ENCODE results near the gene SPATA21.
"Not testable (repeated sequence)": the region's sequence is repeated elsewhere in the genome, so short reads cannot be mapped to it uniquely, and the experiment has no call there.

SPATA21 gene

DNA sequence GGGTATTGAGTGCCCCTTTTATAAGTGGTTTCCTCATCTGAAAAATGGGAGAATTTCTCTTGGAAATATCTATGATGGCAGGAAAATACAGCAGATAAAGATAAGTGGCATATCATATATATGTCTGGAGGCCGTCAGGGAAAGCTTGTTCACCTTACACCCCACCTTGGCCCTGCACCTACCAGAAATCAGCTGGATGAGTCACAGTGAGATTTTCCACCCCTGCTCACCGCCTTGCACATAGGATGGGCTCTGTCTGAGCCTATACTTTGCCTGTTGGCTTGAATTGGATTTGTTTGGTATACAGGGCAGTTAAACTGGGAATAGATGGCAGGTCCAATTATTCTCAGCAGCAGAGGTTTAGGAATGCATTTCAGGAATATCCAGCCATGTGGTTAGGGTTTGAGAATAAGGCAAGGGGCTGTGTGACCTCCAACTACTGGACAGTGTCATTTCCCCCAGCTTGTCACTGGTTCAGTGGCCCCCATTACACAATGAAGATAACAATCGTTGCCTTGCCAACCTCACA is at the start of gene SPATA21:
Gene SPATA21 (minus strand): TSS at position 479 of the 529 bp plus-strand sequence. CDS start 6,053 bp downstream, outside the sequence.
- no peak for DNase-seq (ENCODE audit: low read depth)

- not testable (repeated sequence) for DNase-seq (ENCODE audit: low read depth)
These were observed 49.8 kb upstream of the SPATA21 start for GRCh38 chr1:16487011-16487410.

GRCh38 chr1:16486316-16486715 is 49.1 kb upstream of the SPATA21 start:
- not testable (repeated sequence) for DNase-seq (ENCODE audit: low read depth)

DNA sequence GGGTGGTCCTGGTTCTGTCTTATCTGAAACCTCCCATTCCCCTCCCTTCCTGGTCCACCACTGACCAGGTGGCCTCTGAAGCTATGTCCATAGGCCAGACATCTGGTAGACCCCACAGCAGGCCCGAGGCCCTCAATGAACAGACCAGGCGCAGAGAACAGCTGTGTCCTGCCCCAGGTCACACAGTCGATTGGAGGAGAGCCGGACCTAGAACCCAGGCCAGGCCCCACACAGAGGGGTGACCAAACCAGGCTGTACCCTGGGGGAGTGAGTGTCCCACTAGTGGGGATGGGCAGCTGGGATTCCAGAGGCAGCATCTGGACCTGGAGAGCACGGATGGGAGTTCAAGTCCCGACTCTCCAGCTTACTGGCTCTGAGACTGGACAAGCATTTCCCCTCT is 47.7 kb upstream of the SPATA21 start:
- no peak for DNase-seq (ENCODE audit: low read depth)

DNA sequence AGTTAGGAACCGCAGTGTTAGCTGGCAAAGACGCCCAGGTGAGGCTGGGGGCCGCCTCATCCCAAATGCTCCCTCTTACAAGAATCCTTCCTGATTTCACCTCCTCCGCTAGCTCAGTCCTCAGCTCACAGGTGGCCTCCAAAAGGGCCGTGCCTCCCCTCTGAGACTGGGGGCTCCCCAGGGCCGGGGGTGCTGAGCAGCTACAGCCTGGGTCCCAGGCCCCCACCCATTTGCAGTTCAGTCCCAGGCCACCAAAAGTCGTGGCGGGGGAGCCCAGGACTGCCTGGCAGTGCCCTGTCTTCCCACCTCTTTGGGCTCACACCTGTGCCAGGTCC is 47.2 kb upstream of the SPATA21 start:
- DNase-seq (ENCODE audit: low read depth) = no peak

GRCh38 chr1:16483639-16484500 is 46.6 kb upstream of the SPATA21 start:
- DNase-seq (ENCODE audit: low read depth) = not testable (repeated sequence)

DNA sequence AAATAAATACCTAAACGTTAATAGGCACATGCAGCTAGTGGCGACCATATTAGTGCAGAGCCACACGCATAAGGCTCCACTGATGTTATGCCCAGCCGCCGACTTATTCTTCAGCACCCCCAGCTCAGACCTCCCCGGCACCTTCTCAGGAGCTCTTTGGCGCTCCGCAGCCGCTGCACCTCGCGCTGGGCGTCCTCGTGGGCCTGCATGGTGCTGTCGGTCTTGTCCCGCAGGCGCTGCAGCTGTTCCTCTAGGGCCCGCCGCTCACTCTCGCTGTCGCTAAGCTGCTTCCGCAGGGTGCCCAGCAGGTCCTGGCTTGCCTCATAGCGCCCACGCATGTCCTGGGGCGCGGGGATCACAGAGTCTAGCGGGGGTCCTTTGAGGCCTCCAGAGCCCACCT is 45.9 kb upstream of the SPATA21 start:
- DNase-seq (ENCODE audit: low read depth) = not testable (repeated sequence)

DNA sequence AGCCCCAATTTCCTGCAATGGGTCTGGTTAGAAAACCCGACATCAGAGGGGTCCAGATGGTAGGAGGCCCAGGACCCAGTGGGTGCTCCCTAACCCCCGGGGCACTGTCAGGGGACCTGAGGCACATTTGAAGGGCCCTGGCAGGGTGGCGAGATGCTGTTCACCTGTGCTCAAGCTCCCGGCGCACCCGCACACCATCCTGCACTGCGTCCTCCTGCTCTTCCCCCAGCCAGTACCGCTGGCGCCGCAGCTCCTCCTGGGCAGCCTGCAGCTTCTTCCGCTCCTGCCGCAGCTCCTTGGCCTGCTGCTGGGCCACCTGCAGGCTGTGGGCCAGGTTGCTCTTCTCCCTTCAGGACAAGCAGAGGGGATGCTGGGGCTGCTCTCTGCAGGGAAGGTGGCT is 40.9 kb upstream of the SPATA21 start:
- DNase-seq (ENCODE audit: low read depth) = no peak

DNA sequence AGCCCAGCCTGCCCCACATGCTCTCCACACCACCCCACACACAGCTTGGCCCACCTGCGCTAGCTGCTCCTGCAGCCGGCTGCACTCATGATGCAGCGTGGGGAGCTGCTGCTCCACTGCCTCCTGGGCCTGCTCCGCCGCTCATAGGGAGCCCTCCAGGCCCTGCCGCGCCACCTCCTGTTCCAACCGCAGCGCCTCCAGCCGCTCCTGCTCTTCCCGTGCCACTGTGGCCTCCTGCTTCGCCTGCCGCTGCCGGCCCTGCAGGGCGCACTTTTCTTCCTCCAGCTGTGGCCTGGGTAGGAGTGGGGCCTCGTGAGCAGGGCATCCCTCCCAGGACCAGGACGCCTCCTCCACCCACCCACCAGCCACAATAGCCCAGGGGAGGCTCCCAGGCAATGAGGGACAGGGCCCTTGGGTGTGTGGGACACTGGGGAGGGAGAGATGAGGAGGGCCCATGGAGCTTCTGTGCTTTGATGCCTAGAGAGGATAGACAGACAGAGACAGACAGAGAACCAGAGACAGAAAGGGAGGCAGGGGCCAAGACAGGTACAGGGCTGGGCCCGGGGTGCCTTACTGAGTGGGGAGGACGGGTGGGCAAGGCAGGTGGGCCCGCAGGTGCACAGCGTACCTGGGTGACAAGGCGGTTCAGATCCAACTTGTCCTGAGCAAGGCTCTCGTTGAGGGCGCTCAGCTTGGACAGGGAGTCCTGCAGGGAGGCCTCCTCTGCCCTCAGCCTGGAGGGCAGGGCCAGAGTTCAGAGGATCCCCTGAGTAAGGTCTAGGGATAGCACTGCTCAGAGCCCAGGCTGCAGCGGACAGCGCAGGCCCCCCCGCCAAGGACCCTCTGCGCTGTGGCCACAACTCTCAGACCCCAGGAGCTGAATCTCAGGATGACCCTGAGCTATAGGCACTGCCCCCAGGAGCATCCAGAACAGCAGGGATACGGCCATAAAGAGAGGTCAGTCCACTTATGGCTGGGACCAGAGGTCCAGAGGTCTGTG is 38.8 kb upstream of the SPATA21 start:
- DNase-seq (ENCODE audit: low read depth) = not testable (repeated sequence)

- DNase-seq (ENCODE audit: low read depth) = not testable (repeated sequence)
These were observed 37.7 kb upstream of the SPATA21 start for GRCh38 chr1:16474891-16475290.

GRCh38 chr1:16474166-16474800 is 37.1 kb upstream of the SPATA21 start:
- no peak for DNase-seq (ENCODE audit: low read depth)

GRCh38 chr1:16468558-16468957 is 31.3 kb upstream of the SPATA21 start:
- DNase-seq (ENCODE audit: low read depth) = no peak

- DNase-seq (ENCODE audit: low read depth) = no peak
These were observed 27.8 kb upstream of the SPATA21 start for GRCh38 chr1:16464917-16465625.

GRCh38 chr1:16462773-16463330 is 25.6 kb upstream of the SPATA21 start:
- DNase-seq (ENCODE audit: low read depth) = no peak

DNA sequence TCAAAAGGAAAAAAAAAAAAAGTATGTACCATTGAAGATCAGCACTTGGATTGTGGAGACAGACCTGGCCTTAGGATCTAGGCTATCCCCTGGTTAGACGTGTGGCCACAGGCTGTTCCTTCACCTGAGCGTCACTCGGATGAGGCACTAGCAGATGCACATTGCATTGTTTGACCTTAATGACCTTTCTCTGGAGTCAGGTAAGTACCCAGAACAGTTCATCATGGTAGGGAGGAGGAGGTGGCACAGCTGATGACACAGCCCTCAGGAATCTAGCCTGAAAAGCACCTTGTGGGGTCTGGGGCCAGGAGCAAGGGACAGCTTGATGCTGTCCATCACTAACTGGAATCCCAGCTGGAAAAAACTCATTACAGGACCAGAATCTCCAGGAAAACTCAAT is 24.5 kb upstream of the SPATA21 start:
- DNase-seq (ENCODE audit: low read depth) = no peak

GRCh38 chr1:16459352-16459925 is 22.2 kb upstream of the SPATA21 start:
- no peak for DNase-seq (ENCODE audit: low read depth)

- no peak for DNase-seq (ENCODE audit: low read depth)
These were observed 21.6 kb upstream of the SPATA21 start for GRCh38 chr1:16458831-16459230.

DNA sequence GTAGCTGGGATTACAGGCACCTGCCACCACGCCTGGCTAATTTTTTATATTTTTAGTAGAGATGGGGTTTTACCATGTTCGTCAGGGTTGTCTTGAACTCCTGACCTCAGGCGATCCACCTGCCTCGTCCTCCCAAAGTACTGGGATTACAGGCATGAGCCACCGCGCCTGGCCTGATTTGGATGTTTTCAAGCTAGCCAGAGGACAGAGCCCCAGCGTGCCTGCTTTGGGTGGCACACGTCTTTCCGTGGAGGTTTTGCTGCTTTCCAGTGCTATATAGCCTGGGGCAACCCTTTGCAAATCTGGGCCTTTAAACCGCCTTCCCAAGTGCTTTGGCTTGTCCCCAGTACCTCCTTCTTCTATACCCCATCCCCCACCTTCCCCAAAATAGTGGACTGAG is 18.9 kb upstream of the SPATA21 start:
- DNase-seq (ENCODE audit: low read depth) = not testable (repeated sequence)

GRCh38 chr1:16454909-16455308 is 17.7 kb upstream of the SPATA21 start:
- not testable (repeated sequence) for DNase-seq (ENCODE audit: low read depth)

- no peak for DNase-seq (ENCODE audit: low read depth)
These were observed 14.8 kb upstream of the SPATA21 start for GRCh38 chr1:16451841-16452528.

All from HS-27A (cell line).